Activated CD8-positive, alpha-beta memory T cell treated with anti-CD3 and anti-CD28 coated beads, Interleukin-2, amount 50 U/mL, for 4 hours (primary cell): ENCODE measurements around the gene USP20.
"Not testable (repeated sequence)": the region's sequence is repeated elsewhere in the genome, so short reads cannot be mapped to it uniquely, and the experiment has no call there.

Source experiments
- DNase-seq: peaks from one replicate; pipeline ENCODE4 v3.0.0-alpha.2; 2020

Gene USP20

GRCh38 chr9:129835128-129835859 is at the start of gene USP20, which contains the start of gene C9orf78:
Gene USP20 (plus strand): TSS chr9:129835458. CDS start chr9:129852556, 17,098 bp downstream.
Gene C9orf78 (minus strand): TSS chr9:129835275. CDS start chr9:129835221, 54 bp downstream.
- DNase-seq: peak; percentile 98

GRCh38 chr9:129785866-129786265 is 49.4 kb upstream of the USP20 start:
- DNase-seq: no peak

GRCh38 chr9:129786481-129786880 is 48.8 kb upstream of the USP20 start:
- DNase-seq: no peak

DNA sequence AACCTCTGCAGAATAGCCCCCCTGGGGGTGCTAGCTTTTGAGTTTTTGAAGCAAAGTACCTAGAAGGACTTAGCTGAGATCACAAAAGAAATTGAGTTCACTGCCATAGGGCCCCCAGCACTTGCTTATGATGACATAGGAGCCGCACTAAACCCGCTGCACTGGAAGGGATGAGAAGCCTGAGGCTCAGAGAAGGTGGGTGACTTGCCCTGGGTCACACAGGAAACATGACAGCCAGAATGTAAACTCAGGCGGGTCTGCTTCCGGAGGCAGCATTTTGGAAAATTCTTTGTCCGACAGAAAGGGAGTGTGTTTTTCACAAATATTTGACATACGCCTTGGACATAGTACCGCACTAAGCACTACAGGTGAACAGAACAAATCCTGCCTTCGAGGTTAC is 40.7 kb upstream of the USP20 start:
- no peak for DNase-seq

DNA sequence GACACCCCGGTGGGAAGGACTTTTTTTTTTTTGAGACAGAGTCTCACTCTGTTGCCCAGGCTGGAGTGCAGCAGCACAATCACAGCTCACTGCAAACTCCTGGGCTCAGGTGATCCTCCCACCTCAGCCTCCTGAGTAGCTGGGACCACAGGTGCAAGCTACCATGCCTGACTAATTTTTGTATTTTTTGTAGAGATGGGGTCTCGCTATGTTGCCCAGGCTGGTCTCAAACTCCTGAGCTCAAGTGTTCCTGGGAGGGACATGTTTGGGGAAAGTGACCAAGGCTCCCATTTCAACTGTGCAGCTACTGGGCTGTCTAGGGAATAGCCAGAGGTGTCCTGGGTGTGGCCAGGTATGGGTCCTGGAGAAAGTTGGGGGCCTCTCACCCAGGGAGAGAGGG is 39.2 kb upstream of the USP20 start:
- not testable (repeated sequence) for DNase-seq

GRCh38 chr9:129798973-129799372 is 36.3 kb upstream of the USP20 start:
- DNase-seq: no peak

GRCh38 chr9:129801504-129801903 is 33.8 kb upstream of the USP20 start:
- no peak for DNase-seq

GRCh38 chr9:129802833-129803675 is 32.2 kb upstream of the USP20 start, which contains the start of gene TOR1B:
Gene TOR1B (plus strand): TSS chr9:129803184. CDS start chr9:129803213, 29 bp downstream.
- DNase-seq: peak; percentile 97

- no peak for DNase-seq
Observed at GRCh38 chr9:129803676-129804060, 31.6 kb upstream of the USP20 start.

DNA sequence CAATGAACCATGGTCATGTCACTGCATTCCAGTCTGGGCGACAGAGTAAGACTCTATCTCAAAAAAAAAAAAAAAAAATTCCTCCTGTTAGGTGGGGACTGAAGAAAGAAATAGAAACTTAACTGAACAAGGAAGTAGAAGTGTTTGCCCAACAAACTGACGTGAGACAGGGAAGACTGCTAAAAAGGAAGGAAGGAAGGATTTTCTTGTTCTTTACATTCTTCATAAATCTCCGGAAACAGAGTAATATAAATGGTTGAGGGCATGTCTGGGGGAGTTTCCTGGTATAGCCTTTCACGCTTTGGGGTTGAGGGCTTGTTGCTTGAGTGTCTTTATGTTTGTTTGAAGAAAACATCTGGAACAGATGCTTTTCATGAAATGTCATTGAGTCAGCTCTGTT is 29.2 kb upstream of the USP20 start:
- DNase-seq: no peak

- no peak for DNase-seq
Observed at GRCh38 chr9:129809346-129809745, 25.9 kb upstream of the USP20 start.

DNA sequence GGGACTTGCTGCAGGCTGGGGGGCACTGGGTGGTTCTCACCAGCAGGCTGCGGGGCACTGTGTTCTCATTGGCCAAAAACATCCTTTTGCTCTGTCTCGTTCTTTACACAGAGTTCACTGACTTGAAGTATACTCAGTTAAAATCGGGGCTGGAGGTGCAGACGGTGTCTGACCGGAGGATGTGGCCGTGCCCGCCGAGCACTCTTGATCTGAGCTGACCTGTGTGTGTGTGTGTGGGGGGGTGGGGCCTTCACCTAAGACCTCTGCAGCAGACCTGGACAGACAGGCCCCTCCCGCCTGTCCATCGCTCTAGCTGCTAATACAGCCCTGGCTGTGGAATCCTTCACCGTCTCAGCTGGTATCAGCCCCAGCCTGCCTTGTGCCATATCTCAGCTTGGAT is 25.1 kb upstream of the USP20 start:
- DNase-seq: no peak

- no peak for DNase-seq
Observed at GRCh38 chr9:129810788-129811187, 24.5 kb upstream of the USP20 start.

- DNase-seq: no peak
Observed at GRCh38 chr9:129811967-129812363, 23.3 kb upstream of the USP20 start.

- DNase-seq: no peak
Observed at GRCh38 chr9:129812385-129812784, 22.9 kb upstream of the USP20 start.

DNA sequence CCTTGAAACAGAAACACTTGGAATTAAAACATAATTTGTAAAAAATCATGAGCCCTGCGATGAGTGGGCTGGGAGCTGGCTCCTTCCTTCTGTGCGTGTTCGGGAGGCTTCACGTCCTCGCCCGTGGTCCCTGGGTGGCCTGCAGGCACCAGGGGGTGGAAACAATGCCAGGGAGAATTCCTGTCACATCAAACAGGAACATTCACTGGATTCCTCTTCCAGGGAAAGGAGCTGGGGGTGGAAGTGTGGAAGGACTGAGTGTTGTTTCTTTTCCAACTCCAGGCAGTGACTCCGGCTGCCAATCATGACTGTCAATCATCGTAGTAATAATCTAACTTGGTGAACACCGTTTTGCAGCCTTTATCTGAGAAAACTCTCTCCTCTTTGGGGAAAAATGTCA is 21.6 kb upstream of the USP20 start:
- no peak for DNase-seq

- DNase-seq: no peak
Observed at GRCh38 chr9:129814432-129815223, 20.6 kb upstream of the USP20 start.

- DNase-seq: no peak
Observed at GRCh38 chr9:129815278-129815677, 20.0 kb upstream of the USP20 start.

GRCh38 chr9:129816501-129817435 is 18.5 kb upstream of the USP20 start:
- no peak for DNase-seq

DNA sequence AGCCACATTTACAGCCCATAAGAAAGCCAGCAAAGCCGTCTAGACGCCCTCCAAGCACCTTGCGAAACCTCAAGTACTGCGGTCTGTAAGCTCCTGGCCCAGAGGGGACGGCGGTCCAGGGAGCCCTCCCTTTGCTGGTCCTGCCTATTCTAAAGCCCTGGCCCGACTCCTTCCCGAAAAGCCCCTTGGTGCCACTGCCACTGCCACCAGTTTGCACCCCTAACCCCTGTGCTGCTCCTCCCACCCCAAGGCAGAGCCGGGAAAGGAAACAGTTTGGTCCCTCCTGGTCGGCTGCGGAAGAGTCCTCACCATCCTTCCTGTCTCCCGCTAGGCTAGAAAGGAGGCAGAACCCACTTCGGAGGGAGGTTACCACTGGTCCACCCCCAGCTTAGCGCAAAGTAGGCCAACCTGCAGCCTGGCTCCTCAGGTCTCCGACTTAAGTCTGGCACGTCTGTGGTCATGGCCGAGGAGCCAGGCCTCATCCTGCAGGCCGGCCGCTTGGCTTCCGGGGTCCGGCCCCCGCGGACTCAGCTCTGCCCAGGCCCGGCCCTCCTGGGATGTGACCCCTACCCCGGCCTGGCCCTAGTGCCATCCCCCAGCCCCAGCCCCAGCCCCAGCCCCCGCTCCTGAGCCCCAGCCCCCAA is 12.2 kb upstream of the USP20 start:
- DNase-seq: no peak

GRCh38 chr9:129823542-129823934 is 11.7 kb upstream of the USP20 start:
- no peak for DNase-seq
